ENCODE measurements around the gene CHST11.

CHST11 gene

DNA sequence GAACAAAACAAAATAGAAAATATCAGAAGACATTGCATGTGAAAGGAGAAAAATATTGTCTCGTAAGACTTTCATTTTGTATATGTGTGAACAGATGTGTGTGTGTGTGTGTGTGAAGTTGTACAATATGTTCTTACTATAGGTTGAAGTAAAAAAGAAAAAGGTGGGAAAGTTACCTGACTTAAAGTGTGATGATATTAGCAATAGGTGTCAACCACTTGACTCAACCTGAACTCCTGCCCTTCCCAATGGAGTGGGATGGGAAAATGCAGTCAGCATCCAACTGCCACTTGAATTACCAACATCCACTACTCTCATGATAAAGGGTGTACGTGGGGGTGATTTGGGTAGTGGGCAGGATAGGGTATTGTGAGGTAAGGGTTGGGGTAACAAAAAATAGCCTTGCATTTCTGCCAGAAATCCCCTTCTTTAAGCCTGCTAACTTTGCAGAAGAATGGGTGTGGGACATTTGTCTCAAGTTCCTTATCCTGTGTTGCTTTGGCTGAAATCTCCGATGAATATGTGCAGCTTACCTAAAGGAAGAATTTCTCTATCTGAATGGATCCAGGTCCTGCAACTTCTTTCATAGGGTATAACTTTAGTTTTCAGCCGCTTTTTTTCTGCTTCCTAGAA, 181.6 kb downstream of the CHST11 start:
- DNase-seq: no peak

DNA sequence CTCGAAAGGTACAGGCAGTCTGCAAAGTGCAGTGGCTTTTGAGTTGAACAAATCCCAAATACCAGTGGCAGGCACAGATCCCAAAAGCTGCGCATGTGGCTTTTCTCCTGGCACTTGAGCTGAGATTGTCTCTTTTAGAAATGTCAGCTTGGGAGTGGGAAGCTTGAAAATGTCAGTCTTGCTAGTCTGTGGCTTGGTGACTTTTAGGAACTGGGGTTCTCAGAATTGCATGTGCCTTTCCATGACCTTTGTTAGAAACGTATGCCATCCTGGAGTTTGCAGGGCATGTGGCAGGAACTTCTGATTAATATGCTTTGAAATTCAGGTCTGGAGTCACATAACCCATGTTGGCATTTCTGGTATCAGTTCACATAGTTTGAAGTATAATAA, 182.1 kb downstream of the CHST11 start:
- DNase-seq: no peak

DNA sequence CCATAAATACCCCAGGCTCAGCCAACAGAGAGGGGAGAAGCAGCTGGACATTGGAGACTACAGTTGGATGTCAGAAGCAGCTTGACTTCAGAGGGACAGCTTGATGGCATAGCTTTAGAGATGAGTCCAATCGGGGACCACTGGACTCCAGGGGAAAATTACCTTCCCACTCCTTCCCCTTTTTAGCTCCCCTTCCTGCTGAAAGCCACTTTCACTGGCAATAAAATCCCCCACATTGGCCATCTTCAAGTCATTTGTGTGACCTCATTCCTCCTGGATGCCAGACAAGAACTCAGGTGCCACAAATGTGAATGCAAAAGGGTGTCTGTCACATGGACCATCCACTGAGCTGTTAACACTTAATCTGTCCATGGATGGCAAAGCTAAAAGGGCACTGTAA, 184.2 kb downstream of the CHST11 start:
- no peak for DNase-seq

DNA sequence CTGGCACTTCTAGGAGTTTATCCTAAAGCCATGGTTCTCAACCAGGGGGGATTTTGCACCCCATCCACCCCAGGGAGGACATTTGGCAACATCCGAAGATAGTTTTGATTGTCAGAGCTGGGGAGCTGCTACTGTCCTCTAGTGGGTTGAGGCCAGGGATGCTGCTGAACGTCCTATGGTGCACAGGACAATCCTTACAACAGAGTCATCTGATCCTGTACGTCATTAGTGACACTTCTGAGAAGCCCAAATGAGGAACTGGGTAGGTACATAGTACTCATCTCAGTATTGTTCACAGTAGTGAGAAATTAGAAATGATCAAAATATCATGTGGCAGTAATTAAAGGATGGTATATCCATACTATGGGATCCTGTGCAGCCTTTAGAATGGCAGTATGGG, 185.1 kb downstream of the CHST11 start:
- no peak for DNase-seq

DNA sequence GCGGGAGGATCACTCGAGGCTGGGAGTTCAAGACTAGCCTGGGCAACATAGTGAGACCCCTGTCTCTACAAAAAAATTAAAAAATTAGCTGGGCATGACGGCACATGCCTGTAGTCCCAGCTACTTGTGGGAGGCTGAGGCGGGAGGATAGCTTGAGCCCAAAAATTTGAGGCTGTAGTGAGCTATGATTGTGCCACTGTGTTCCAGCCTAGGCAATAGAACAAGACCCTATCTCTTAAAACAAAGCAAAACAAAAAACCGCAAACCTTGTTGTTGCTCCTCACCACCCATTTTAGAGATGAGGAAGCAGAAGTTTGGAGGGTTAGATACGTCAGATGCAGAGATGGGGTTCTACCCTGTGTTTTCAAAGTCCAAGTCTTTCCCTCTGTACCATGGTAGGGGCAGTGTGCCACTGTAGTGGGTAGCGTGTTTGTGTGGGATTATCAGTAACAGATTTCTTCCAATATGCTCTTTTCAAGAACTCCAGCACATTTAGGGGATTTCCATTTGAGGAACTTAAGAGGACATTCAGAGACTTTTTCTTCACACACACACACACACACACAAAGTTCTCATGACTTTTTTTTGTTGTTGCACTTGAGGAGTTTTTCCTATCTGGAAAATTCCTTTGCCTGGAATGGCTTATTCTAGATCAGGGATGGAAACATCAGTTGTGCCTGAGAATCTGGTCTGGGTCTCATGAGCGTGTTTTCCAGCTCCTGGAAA, 186.5 kb downstream of the CHST11 start:
- DNase-seq: no peak

DNA sequence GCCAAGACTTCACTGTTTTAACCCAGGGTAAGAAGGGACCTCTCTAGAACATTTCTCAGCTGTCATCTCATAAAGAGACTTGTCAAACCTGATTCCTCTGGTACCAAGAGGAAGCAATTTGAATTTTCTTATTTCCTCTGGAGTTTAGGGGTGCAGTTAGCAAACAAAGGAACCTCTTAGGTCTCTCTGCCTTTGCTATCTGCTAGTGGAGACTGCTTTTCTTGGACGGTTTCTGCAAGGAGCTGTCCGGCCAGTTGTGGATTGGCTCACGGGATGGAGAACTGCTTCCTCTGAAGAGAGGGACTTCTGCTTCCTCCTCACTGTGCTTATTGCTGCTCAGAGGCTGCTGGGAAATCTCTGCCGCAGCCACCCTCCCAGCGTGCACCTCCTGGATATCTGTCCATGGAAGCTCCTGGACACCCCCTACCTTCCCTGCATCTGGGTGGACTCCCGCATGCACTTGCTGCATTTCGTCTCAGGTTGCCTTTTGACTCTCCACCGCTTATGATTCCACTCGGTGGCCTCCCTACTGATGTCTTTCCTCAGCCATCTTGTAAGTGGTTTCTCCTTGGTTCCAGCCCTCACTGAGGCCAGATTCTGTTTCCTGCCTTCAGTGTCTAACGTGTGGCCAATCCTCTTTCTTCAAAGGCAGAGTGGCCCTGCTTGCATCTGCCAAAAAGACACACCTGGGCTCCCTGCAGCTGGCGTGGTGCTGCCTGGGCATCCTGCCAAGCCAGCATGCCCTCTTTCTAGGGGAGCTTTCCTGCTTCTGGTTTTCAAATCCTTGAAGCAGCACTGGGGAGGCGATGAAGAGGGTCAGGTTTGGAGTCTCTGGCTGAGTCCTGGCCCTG, 187.3 kb downstream of the CHST11 start:
- DNase-seq: no peak

DNA sequence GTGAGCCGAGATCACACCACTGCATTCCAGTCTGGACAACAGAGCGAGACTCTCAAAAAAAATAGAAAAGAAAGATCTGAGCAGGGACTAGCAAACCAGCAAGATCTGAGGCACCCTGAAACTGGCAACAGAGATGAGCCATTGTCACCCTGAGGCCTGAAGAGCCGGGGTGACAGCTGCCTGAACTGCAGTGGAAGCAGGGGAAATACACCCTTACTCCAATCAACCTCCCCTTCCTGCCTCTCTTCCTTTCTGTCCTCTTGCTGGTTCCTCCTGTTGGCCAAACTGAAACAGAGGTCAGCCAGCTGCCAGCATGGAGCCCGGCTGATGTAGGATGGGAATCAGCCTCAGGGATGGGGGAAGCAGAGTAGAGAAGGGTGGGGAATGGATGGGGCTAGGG, 192.0 kb downstream of the CHST11 start:
- DNase-seq: no peak

DNA sequence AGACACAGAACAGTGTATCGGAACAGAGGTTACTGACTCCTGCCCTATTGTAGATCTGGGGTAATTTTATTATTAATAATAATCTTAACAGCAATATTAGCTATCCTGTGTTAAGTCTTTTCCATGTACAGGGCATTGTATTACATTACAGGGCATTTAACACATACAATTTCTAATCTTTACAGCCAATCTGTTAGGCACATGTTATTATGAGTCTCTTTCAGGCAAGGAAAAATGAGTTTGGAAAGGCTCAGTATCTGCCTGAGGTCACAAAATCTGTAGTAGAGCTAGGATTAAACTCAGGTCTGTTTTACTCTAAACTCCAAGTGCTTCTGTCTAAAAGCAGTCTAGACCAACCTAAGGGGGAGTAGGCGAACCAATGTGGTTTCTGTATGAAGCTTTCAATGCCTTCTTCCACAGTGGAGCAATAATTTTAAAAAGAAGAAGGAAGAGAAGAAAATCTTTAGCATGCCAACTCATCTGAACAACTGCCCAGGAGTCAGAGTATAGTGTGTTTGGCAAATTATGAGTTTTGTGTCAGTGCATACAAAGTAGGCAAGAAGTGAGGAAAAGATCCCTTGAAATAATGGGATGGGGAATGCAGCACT, 192.6 kb downstream of the CHST11 start:
- DNase-seq: no peak

DNA sequence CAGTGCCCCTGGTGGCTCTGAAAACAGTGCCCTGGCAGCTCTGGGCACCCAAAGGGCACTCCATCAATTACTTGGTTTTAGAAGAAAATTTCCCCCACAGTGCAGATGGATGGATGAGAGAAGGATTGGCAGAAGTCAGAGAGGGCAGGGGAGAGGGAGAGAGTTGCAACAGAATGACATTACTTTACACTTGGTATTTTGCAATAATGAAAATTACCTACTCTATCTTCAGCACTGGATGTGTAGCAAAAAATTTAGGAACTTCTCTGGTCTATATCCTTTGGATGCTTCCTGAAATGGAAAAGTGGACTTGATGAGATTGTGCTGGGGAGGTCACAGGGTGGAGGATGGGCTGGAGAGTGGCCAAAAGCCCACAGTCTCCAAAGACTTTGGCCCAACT, 193.2 kb downstream of the CHST11 start:
- DNase-seq: no peak

DNA sequence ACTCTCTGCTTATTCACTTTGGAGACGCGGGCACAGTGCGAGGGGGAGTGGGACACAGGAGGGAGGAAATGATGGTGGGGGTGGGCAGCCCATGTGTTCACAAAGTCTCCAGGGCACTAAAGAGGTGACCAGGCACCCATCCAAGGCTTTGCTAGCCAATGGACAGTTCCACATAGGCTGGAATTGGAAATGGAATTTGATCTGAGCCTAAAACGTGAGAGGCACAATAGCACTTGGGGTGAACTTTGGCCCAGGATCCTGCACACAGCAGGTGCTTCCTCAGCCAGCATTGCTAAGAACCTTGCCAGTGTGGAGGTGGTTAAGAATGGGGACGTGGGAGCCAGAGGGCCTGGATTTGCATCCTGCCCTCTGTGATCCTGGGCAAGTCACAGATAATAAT, 193.8 kb downstream of the CHST11 start:
- DNase-seq: no peak

DNA sequence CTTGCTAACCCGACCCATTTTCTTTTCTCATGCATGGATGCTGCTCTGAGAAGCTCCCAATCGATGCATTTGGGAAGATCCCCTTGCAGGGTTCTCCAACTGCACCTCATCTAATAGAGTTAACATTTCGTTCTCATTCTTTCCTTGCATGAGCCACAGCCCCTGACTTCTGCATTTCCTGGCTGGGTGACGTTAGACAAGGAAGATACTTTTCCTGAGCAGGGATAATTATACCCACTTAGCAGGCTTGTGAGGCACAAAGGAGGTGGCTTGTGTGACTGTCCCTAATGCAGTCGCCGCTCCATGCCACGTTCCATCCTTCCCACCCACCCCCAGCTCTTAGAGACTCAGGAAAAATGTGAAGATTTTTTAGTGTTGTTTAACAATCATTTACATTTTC, 195.1 kb downstream of the CHST11 start:
- no peak for DNase-seq

DNA sequence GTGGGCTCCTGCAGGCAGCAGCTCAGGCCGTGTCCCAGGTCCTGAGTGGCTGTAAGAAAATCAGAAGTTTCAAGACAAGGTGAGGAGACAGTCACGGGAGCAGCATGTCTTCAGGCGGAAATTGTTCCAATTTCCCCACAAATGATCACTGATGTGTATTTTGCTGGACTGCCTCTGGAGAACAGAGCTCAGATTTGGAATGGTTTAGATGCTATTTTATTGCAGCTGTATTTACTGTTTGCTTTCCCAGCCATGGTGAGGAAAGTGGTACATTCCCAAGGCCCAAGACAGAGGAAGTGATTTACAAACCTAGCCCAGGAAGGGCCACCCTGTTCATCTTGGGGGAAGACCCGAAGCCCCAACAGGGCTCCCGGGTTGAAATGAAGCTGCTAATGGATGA, 195.6 kb downstream of the CHST11 start:
- DNase-seq: no peak

DNA sequence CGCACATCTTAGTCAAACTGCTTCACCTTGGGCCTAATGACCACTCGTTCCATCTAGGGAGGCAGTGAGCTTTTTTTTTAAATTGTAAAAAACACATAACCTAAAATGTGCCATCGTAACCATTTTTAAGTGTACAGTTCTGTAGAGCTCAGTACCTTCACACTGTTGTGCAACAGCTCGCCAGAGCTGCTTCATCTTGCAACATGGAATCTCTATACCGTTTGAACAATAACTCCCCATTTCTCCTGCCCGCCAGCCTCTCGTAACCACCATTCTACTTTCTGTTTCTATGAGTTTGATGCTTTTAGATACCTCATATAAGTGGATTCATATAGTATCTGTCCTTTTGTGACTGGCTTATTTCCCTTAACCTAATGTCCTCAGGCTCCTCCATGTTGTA, 196.2 kb downstream of the CHST11 start:
- DNase-seq: no peak

DNA sequence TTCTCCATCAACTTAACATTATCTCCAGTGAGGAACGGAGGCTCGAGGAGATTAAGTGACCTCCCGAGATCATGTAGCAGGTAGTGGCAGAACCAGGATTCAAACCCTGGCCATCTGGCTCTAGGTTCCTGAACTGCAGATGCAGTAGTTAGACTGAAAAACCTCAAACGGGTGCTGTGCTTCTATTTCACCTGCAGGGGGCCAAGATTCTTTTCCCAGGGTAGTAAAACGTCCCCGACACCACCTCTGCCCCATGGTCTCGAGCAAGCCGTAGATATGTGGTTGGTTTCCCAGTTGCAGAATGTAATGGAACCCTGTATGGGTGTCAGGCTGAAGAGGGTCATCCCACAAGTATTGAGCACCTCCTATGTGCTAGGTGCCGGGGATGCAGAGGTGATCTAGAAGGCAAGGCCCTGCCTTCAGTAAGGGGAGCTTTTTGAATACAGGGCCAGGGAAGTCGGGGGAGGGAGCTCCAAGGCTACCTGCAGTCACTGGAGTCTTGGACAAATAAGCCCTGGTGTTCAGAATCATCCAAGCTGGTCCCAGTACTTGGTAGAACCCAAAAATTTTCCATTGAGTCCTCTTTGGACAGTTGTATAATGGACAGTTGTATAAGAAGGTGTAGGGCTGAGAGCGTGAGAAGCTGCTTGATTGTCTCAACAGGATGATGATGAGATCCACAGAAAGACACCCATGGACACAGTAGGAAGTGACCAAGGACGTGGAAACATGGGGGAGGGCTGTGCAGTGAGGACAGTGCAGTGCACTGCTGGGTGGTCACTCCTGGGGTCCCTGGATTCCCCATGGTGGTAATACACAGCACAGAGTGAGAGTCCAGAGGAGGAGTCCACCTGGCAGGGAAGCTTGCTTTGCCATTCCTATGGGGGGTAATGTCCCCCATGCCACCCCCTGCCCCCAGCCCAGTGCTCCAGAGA, 197.2 kb downstream of the CHST11 start:
- DNase-seq: no peak

DNA sequence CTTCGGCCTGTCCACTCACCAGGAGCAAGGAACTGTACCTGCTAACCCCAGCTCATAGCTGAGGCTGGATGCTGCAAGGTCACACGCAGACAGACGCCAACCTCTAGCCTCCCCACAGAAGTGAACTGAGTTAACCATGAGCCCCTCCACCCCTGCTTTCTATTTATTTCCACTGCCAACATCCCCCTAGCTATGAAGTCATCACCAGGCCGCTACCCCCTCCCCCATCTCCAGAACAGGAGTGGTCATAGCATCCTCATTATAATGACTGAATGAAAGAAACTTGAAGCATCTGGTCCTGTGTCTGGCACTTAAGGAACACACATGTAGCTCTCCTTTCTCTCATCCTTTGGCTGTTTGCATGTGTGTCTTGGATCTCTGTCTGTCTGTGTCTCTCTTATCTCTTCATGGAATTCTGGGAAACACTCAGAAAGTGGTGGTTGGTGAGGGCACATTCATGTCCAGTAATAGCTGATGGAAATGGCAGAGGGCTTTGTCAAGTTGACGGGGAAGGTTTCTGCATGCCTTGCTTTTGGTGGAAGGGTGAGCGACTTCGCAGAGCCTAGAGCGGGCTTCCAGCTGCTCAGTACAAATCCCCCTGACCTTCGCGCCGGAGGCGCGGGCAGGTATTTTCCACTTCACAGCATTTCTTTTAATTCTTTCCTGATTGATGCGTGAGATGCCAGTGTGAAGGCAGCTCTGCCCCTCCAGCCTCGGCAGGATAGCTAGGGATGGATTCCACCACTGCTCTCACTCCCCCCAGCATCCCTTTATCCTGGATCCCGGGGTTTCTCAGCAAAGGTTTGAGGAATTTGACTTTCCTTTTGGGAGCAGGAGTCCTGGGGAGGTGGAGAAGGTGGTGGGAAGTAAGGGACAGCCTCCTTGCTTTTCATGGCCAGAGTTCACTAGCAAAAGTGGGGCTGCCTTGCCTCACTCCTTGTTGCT, 198.2 kb downstream of the CHST11 start:
- no peak for DNase-seq

DNA sequence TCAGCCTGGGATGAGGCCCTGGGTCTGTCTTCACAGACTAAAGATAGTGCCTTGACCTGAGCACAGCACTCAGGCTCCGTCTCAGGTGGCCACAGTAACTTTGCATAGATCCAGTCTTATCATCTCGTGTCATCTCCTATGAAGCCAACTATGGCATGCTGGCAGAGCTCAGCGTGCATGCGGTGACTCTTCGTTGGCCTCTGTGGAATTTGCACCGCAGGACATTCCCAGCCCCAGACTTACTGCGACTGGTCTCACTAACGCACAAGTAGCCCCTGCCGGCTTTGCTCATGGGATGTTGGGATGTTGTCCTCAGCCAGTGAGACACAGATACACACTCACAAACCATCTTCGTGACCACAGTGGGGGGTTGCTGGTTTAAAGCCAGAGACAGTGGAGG, 199.6 kb downstream of the CHST11 start:
- DNase-seq: no peak

DNA sequence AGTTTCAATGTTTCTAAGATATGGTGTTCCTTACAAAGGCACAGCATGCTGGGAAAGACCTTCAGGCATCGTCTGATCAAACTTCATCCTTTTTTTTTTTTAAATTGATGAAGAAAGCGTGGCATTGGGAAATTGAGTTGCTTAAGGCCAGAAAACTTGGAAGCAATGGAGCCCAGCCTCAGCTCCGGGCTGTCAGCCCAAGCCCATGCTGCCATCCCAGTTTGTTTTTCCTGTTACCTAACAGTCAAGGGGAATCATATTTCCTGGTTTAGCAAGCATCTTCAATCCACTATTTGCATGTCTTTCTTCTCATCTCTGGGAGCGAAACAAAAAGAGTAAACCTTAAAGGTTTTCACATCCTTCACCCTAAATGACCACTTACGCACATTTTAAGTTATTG, 200.2 kb downstream of the CHST11 start:
- no peak for DNase-seq

DNA sequence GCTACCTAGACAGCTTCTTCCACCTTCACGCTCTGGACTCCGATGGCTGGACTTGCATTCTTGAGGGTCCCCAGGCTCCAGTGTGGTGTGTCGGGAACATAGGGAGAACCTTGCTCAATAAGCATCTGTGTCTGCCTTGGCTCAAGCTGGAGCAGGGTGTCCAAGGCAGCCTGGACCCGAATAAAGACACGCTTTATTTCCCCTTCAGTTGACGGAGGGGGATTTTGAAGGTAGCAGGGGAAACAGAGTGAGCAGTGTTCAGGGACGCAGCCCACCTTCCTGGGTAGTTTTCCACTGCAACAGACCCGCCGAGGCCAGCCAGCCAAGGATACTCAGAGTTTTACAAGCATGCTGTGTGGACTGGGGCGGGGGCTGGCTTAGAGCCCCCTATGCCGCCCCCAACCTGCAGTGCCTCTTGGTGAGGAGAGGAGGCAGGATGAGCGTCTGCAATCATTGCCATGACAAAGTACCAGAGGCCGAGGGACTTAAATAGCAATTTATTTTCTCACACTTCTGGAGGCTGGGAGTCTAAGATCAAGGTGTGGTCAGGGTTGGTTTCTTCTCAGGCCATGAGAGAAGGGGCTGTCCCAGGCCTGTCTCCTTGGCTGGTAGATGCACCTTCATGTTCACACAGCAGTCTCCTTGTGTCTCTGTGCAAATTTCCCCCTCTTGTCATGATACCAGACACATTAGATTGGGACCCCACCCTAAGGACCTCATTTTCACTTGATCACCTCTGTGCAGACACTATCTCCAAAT, 201.2 kb downstream of the CHST11 start:
- DNase-seq: no peak

DNA sequence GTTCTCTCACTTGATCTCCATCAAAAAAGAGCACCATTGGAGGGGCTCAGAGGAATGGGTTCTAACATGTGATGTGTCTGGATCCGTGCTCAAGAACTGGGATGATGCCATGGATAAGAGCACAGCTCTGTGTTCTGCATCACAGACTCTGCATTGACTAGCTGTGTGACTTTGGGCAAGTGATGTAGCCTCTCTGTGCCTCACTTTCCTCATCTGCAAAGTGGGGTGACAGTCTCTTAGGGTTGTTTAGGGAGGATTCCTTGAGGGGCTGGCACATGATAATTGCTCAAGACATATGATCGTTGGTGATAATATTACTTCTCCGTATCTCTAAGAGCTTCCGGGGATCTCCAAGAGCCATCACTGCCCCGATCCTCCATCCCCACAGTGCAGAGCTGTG, 202.3 kb downstream of the CHST11 start:
- DNase-seq: no peak

DNA sequence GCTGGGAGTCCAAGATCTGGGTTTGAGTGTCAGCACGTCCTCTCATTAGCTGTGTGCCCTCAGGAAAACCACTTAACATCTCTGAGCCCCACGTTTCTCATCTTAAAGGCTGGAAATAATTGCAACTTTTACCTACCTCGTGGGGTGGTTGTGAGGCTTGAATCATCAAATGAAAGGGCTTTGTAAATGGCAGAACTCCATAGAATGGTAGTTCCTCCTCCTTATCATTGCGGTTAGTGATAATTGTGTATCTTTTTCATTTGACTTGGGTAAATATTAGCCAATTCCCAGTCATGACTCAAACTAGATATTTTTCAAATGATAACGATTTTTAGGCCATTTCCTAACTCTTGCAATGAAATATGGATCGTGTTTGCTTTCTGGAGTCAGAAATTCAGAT, 205.5 kb downstream of the CHST11 start:
- DNase-seq: no peak

DNA sequence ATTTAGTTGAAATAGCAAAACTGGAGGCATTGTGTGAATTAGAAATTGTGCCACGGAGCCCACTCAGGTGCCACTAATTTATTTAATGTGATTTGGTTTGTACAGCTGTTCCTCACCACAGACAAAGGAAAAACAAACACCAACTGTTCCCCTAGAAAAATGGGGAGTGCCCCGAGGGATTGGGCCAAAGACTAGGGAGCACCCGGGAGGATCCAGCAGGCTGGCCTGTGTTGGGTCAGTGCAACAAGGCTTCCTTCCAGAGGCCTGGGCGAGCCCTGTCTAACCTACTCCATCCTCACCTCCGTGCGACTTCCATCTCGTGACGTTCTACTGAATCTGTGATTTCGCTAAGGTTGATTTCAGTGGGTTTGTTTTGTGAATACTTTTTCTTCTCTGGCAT, 206.2 kb downstream of the CHST11 start:
- no peak for DNase-seq

Measured in stimulated activated CD4-positive, alpha-beta T cell treated with anti-CD3 and anti-CD28 coated beads, Interleukin-4, amount 100 ng/mL, for 1 hour (primary cell).